Prostate gland (tissue), 2 donors: ENCODE data around the gene CCL19. TPM values are rescaled to one million over a fixed set of nuclear protein-coding genes. Genes with fewer than 3 reads are reported as not detected.

Experiments used
- DNase-seq: peaks from one replicate; pipeline ENCODE4 v3.0.0-alpha.2; 2019; ENCODE audit warnings: low spot score
- H3K27ac ChIP-seq, 2 donors: fragments of 200-600 bp; sonication (generic); 2 replicates each; pipeline ENCODE4 v1.5.1; 2017 to 2019
- H3K27me3 ChIP-seq: fragments of 200-600 bp; sonication (generic); replicated peaks from 2 replicates; pipeline ENCODE4 v1.5.1; 2019; ENCODE audit not compliant: insufficient read depth
- H3K36me3 ChIP-seq, 2 donors: fragments of 200-600 bp; sonication (generic); 1 replicate in 1 of 2; 2 replicates in 1 of 2; pipeline versions ENCODE4 v1.5.1 to v1.8.1; 2017 to 2019
- H3K4me1 ChIP-seq: fragments of 200-600 bp; sonication (generic); replicated peaks from 2 replicates; pipeline ENCODE4 v1.5.1; 2019
- H3K4me3 ChIP-seq, 2 donors: fragments of 200-600 bp; sonication (generic); 2 replicates each; pipeline ENCODE4 v1.5.1; 2017 to 2019
- H3K9me3 ChIP-seq: fragments of 200-600 bp; sonication (generic); 2 replicates; pipeline ENCODE4 v1.5.1; 2017
- CTCF ChIP-seq, 4 experiments: fragments of 200-600 bp in 2 of 4; fragments of 450-650 bp in 2 of 4; sonication (generic) in 2 of 4; IDR thresholded peaks; 1 replicate in 3 of 4; 2 replicates in 1 of 4; pipeline ENCODE4 v1.5.1; 2016 to 2019; ENCODE audit warnings: antibody characterized with exemption in 4 of 4, mild to moderate bottlenecking in 2 of 4, moderate library complexity in 2 of 4
- POLR2A ChIP-seq: fragments of 450-650 bp; IDR thresholded peaks from one replicate; pipeline ENCODE4 v1.6.1; 2016; ENCODE audit warnings: antibody characterized with exemption, mild to moderate bottlenecking
- POLR2AphosphoS5 ChIP-seq: sonication (generic); formaldehyde crosslinking; IDR thresholded peaks from one replicate; pipeline ENCODE4 v1.6.1; 2017; ENCODE audit warnings: antibody characterized with exemption
- WGBS: methylation state at CpG from one replicate; pipeline ENCODE4 v1.1.5; 2018; 5-methylcytosine and 5-hydroxymethylcytosine counted together
- intact Hi-C: fragments of 100-400 bp; cut with DNase I; formaldehyde crosslinking; loops from one replicate; pipeline ENCODE4 v1.14.2; 2022
- total RNA-seq, 2 donors: library from RNA; depleted of rRNA; stranded (reverse); fragments of >200 nt; gene quantifications; one replicate each; pipeline ENCODE4 v1.1.0, GENCODE V29; 2016

The CCL19 gene
- total RNA-seq, 2 donors from 2014 or later: 1.8 TPM; not detected in 1

DNA sequence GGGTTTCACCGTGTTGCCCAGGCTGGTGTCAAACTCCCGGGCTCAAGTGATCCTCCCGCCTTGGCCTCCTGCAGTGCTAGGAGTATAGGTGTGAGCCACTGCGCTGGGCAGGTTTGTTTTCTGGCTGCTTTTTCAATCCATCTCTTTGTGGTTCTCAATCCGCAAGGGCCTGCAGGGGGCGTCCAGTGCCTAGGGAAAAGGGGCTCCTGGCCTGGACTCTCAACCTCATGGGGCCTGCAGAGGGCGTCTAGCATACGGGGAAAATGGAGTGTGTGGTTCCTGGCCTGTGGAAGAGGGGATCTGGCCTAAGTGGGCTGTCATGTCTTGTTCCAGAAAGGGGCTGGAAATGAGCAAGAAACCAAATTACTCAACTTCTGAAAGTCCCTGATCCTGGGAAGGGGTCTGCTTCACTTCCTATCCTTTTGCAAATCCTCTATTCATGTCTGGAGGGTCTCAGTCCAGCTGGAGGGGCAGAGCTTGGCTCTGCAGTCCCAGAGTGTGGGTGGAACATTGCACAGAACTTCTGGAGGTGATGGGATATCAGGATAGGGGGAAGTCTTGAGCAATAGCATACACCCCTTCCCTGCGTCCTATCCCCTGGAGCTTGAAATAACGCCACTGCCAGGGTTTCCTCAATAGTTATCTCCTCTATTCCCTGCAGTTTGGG lies 15.9 kb downstream of the CCL19 start:
- DNase-seq: no peak
- TF ChIP-seq POLR2A: no peak
- peak in 3 of 4 experiments; percentile 29 to 52 (median 45) for TF ChIP-seq CTCF (IDR thresholded peaks at IDR 0.05)
- TF ChIP-seq POLR2AphosphoS5: no peak
- no peak overlapping the region for H3K27ac ChIP-seq
- intact Hi-C loops: no loop called here
- H3K9me3 ChIP-seq: no peaks in the 10 kb centered on the region
- 53% methylated on average over 10 of the region's 10 CpGs for WGBS
- no peaks in the 10 kb centered on the region for H3K4me1 ChIP-seq
- H3K36me3 ChIP-seq: no peaks in the 10 kb centered on the region
- H3K4me3 ChIP-seq: no peak overlapping the region
- H3K27me3 ChIP-seq: no peaks in the 10 kb centered on the region

GRCh38 chr9:34674440-34674839 lies 16.6 kb downstream of the CCL19 start:
- no peak overlapping the region for H3K27ac ChIP-seq
- no peaks in the 10 kb centered on the region for H3K36me3 ChIP-seq
- no peak for DNase-seq
- H3K4me1 ChIP-seq: no peaks in the 10 kb centered on the region
- no peak overlapping the region for H3K4me3 ChIP-seq
- WGBS: 75% methylated on average over 3 of the region's 3 CpGs
- TF ChIP-seq POLR2AphosphoS5 (no peak), POLR2A (no peak)
- intact Hi-C loops: no loop called here
- no peaks in the 10 kb centered on the region for H3K27me3 ChIP-seq
- no peaks in the 10 kb centered on the region for H3K9me3 ChIP-seq

DNA sequence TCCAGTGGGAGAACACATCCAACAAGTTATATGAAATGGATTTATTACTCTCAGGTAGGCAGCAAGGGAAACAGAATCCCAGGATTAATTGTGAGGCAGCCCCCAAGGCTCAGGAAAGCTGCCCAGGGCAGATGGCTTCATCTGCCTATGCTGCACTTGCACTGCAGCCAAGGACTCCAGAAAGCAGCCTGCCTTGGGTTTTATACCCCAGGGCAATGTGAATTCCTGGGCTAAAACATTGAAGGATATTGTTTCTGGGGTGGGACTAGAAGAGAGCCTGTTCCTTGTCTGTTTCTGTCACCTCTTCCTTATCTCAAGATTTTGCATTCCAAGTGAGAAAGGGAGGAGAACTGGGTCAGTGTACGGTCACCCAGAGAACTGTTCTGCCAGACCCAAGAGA lies 19.8 kb downstream of the CCL19 start:
- peaks cover 7% of the 10 kb centered on the region for H3K4me1 ChIP-seq
- intact Hi-C loops: no loop called here
- H3K4me3 ChIP-seq: no peak overlapping the region
- 67% methylated on average over 1 of the region's 1 CpG for WGBS
- H3K9me3 ChIP-seq: no peaks in the 10 kb centered on the region
- H3K27me3 ChIP-seq: no peaks in the 10 kb centered on the region
- no peak overlapping the region for H3K27ac ChIP-seq
- TF ChIP-seq POLR2AphosphoS5: no peak
- no peak for TF ChIP-seq POLR2A
- TF ChIP-seq CTCF (IDR thresholded peaks at IDR 0.05): no peak
- no peaks in the 10 kb centered on the region for H3K36me3 ChIP-seq
- DNase-seq: no peak

- no peak overlapping the region for H3K4me3 ChIP-seq
- intact Hi-C loops: loop anchor here (5.0 kb wide), 1 partner anchor 32 kb away; no protein-coding TSS in a partner anchor
- over 99% methylated on average over 5 of the region's 5 CpGs for WGBS
- no peaks in the 10 kb centered on the region for H3K9me3 ChIP-seq
- H3K27ac ChIP-seq: no peak overlapping the region
- DNase-seq: no peak
- peaks cover 7% of the 10 kb centered on the region for H3K4me1 ChIP-seq
- TF ChIP-seq POLR2AphosphoS5 (no peak), CTCF (IDR thresholded peaks at IDR 0.05) (no peak), POLR2A (no peak)
- H3K36me3 ChIP-seq: no peaks in the 10 kb centered on the region
- H3K27me3 ChIP-seq: no peaks in the 10 kb centered on the region
Measured at GRCh38 chr9:34669809-34670562, 21.1 kb downstream of the CCL19 start.

- no peaks in the 10 kb centered on the region for H3K9me3 ChIP-seq
- peak overlapping the region; percentile 96 to 99 for H3K27ac ChIP-seq
- H3K4me3 ChIP-seq: peak overlapping the region; percentile 63 to 84
- H3K36me3 ChIP-seq: no peaks in the 10 kb centered on the region
- DNase-seq: peak; percentile 95
- intact Hi-C loops: loop anchor here (5.0 kb wide), 1 partner anchor 37 kb away; no protein-coding TSS in a partner anchor
- no peaks in the 10 kb centered on the region for H3K27me3 ChIP-seq
- TF ChIP-seq POLR2A (peak; percentile 69), POLR2AphosphoS5 (peak; percentile 92), CTCF (IDR thresholded peaks at IDR 0.05) (peak in 1 of 4 experiments; percentile 10)
- WGBS: under 1% methylated on average over 55 of the region's 55 CpGs
- H3K4me1 ChIP-seq: peaks cover 7% of the 10 kb centered on the region
Measured at GRCh38 chr9:34665381-34666250, 25.5 kb downstream of the CCL19 start.
